Measurements from ENCODE around the gene CDC42EP5. TPM values are rescaled to one million over a fixed set of nuclear protein-coding genes. Genes with fewer than 3 reads are reported as not detected.

CDC42EP5 gene
- total and polyA plus RNA-seq, 12 donors = 0.44 to 36.0 (median 15.7) TPM

DNA sequence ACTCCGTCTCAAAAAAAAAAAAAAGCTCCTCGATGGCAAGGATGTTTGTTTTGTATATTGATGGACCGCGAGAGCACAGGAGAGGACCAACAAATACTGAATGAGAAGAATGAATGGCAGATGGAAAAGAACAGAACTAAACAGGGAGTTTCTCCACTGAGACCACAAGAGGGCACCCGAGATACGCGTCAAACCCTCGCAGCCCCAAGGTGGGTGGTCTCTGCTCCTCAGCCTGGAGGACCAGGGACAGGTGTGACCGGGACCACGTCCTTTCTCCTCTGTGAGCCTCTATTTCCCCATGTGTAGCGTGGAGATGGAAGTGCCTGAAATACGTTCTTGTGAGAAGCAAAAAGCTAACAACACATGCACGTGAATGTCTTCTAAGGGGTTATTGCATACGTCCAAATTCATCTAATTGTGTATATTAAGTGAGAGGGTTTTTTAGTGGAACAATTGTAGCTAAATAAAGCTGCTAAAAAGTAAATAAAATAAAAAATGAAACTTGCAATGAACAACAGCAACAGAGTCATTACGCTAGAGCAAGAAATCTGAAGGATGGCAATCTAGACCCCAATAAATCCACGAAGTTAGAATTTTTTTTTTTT, 8.3 kb upstream of the CDC42EP5 start:
- no peaks in the 10 kb centered on the region for H3K9me3 ChIP-seq (replicated peaks in 1 of 3)
- no peaks in the 10 kb centered on the region for H3K36me3 ChIP-seq (replicated peaks in 1 of 2)
- 10 to 12% (median 11%) methylated on average over 16 of the region's 16 CpGs for WGBS, 4 donors
- no peak overlapping the region for H3K27ac ChIP-seq
- H3K27me3 ChIP-seq = no peaks in the 10 kb centered on the region
- H3K4me3 ChIP-seq = no peak overlapping the region
- intact Hi-C loops (cut with DNase I) = loop anchor here in 1 of 2 donors (10.0 kb wide), 1 partner anchor 193 kb away; no protein-coding TSS in a partner anchor
- peak in 3 of 7 donors; percentile 12 to 40 (median 14) for DNase-seq
- H3K4me1 ChIP-seq (replicated peaks in 1 of 2) = no peaks in the 10 kb centered on the region
- no peak for TF ChIP-seq POLR2A (IDR thresholded peaks at IDR 0.05)
- TF ChIP-seq, protein P1, sequence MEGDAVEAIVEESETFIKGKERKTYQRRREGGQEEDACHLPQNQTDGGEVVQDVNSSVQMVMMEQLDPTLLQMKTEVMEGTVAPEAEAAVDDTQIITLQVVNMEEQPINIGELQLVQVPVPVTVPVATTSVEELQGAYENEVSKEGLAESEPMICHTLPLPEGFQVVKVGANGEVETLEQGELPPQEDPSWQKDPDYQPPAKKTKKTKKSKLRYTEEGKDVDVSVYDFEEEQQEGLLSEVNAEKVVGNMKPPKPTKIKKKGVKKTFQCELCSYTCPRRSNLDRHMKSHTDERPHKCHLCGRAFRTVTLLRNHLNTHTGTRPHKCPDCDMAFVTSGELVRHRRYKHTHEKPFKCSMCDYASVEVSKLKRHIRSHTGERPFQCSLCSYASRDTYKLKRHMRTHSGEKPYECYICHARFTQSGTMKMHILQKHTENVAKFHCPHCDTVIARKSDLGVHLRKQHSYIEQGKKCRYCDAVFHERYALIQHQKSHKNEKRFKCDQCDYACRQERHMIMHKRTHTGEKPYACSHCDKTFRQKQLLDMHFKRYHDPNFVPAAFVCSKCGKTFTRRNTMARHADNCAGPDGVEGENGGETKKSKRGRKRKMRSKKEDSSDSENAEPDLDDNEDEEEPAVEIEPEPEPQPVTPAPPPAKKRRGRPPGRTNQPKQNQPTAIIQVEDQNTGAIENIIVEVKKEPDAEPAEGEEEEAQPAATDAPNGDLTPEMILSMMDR (IDR thresholded peaks at IDR 0.05) = peak; percentile 15 to 60 (median 46)

DNA sequence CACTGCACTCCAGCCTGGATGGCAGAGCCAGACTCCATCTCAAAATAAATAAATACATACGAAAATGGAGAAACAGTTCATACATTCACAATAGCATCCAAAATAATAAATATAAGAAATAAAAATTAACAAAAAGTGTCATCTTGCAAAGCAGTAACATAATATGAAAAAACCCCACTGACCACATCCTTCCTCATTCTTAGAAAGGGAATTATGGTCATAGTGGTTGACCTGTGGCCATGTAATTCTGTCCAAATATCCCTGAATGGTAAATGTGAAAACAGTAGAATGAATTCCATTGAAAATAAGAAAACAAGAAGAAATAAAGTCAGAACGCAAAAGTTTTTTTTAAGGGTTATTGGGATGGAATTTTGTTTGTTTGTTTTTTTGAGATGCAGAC, 7.0 kb upstream of the CDC42EP5 start:
- Histone ChIP-seq H3K4me1 (replicated peaks in 1 of 2) (no peaks in the 10 kb centered on the region), H3K9me3 (replicated peaks in 1 of 3) (no peaks in the 10 kb centered on the region), H3K36me3 (replicated peaks in 1 of 2) (no peaks in the 10 kb centered on the region), H3K4me3 (no peak overlapping the region), H3K27me3 (no peaks in the 10 kb centered on the region), H3K27ac (no peak overlapping the region)
- 45 to 65% (median 55%) methylated on average over 2 of the region's 2 CpGs for WGBS, 4 donors
- no peak for TF ChIP-seq POLR2A (IDR thresholded peaks at IDR 0.05)
- TF ChIP-seq, protein P1 (IDR thresholded peaks at IDR 0.05) = no peak
- DNase-seq = no peak
- intact Hi-C loops (cut with DNase I) = loop anchor here in 1 of 2 donors (10.0 kb wide), 1 partner anchor 195 kb away; no protein-coding TSS in a partner anchor

DNA sequence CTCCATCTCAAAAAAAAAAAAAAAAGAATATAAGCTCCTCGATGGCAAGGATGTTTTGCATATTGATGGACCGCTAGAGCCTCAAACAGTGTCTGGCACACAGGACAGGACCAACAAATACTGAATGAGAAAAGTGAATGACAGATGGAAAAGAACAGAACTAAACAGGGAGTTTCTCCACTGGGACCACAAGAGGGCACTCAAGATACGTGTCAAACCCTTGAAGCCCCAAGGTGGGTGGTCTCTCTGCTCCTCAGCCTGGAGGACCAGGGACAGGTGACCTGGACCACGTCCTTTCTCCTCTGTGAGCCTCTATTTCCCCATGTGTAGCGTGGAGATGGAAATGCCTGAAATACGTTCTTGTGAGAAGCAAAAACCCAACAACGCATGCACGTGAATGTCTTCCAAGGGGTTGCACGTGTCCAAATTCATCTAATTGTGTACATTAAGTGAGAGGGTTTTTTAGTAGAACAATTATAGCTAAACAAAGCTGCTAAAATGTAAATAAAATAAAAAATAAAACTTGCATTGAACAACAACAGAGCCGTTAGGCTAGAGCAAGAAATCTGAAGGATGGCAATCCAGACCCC, 5.7 kb upstream of the CDC42EP5 start:
- H3K4me3 ChIP-seq = no peak overlapping the region
- H3K36me3 ChIP-seq (replicated peaks in 1 of 2) = no peaks in the 10 kb centered on the region
- peak in 1 of 7 donors; percentile 25 for DNase-seq
- H3K9me3 ChIP-seq (replicated peaks in 1 of 3) = no peaks in the 10 kb centered on the region
- WGBS, 4 donors = 14 to 20% (median 18%) methylated on average over 10 of the region's 10 CpGs
- TF ChIP-seq, protein P1 (IDR thresholded peaks at IDR 0.05) = peak; percentile 22 to 55 (median 42)
- no peak for TF ChIP-seq POLR2A (IDR thresholded peaks at IDR 0.05)
- no peaks in the 10 kb centered on the region for H3K4me1 ChIP-seq (replicated peaks in 1 of 2)
- no peak overlapping the region for H3K27ac ChIP-seq
- intact Hi-C loops (cut with DNase I) = loop anchor here in 1 of 2 donors (5.0 kb wide), 1 partner anchor 199 kb away; no protein-coding TSS in a partner anchor
- no peaks in the 10 kb centered on the region for H3K27me3 ChIP-seq

DNA sequence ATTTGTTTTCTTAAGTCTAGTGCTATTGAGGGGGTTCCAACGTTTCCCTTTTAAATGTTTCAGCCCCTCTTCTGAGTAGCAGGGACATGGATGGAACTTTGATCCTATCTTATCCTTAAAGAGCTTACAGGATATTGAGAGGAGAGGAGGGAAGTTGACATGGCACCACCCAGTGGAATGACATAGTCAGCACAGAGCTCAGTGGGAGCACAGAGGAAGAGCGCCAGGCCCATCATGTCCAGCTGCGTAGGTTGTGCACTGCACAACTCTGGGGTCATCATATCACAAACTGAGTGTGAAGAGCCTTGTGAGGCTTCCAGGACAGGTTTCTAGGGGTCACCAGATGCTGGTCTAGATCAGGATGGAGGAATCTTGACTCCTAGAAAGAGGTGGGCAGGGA, 4.6 kb upstream of the CDC42EP5 start:
- no peak overlapping the region for H3K4me3 ChIP-seq
- no peak for DNase-seq
- no peaks in the 10 kb centered on the region for H3K9me3 ChIP-seq (replicated peaks in 1 of 3)
- no peaks in the 10 kb centered on the region for H3K4me1 ChIP-seq (replicated peaks in 1 of 2)
- TF ChIP-seq POLR2A (IDR thresholded peaks at IDR 0.05) = no peak
- TF ChIP-seq, protein P1 (IDR thresholded peaks at IDR 0.05) = peak in 1 of 6 experiments; percentile 8
- WGBS, 4 donors = 61 to 68% (median 63%) methylated on average over 3 of the region's 3 CpGs
- no peaks in the 10 kb centered on the region for H3K36me3 ChIP-seq (replicated peaks in 1 of 2)
- no peak overlapping the region for H3K27ac ChIP-seq
- intact Hi-C loops (cut with DNase I) = loop anchor here in 1 of 2 donors (5.0 kb wide), 1 partner anchor 200 kb away; no protein-coding TSS in a partner anchor
- no peaks in the 10 kb centered on the region for H3K27me3 ChIP-seq

Measured in adrenal gland (tissue), 12 donors.